Type B pancreatic cell (in vitro differentiated cells): ENCODE data around the gene OSBPL1A. TPM values are rescaled to one million over a fixed set of nuclear protein-coding genes. Genes with fewer than 3 reads are reported as not detected.

Experiments used
- DNase-seq: peaks from one replicate; pipeline ENCODE4 v3.0.0; 2021; ENCODE audit warnings: mixed read lengths; ENCODE audit not compliant: unreplicated experiment; ENCODE audit errors: extremely low spot score
- H3K27ac Mint-ChIP-seq: 2 replicates; pipeline ENCODE4 v1.8.0; 2021; ENCODE audit warnings: mild to moderate bottlenecking, mixed read lengths
- H3K27me3 Mint-ChIP-seq: 2 replicates; pipeline ENCODE4 v1.8.0; 2021; ENCODE audit warnings: mixed read lengths
- H3K36me3 Mint-ChIP-seq: 2 replicates; pipeline ENCODE4 v1.8.0; 2021; ENCODE audit warnings: mixed read lengths
- H3K4me1 Mint-ChIP-seq: one replicate; pipeline ENCODE4 v1.8.0; 2021; ENCODE audit warnings: mixed read lengths; ENCODE audit not compliant: unreplicated experiment
- H3K4me3 Mint-ChIP-seq: 2 replicates; pipeline ENCODE4 v1.8.0; 2021; ENCODE audit warnings: mild to moderate bottlenecking, mixed read lengths
- H3K9me3 Mint-ChIP-seq: 2 replicates; pipeline ENCODE4 v1.8.0; 2021; ENCODE audit warnings: mixed read lengths
- long read RNA-seq: library from polyadenylated mRNA; unstranded; transcript quantifications from one replicate; pipeline ENCODE4 v2.0.0, GENCODE V29; 2020
- total RNA-seq: library from RNA; stranded (reverse); gene quantifications from 2 replicates; pipeline ENCODE4 v1.2.1, GENCODE V29; 2021; ENCODE audit warnings: low replicate concordance
- TF ChIP-seq, protein P1 (sequence below): fragments of 200-600 bp; sonication (generic); conservative IDR thresholded peaks from 2 replicates; pipeline ENCODE4 v1.5.0; 2021; ENCODE audit warnings: antibody characterized with exemption, mild to moderate bottlenecking

The OSBPL1A gene
- total RNA-seq = 29.3 and 42.7 TPM in 2 replicates
- long read RNA-seq, full-length matches to known transcripts = 4 of 51 reads
- long read RNA-seq, partial matches to known transcripts = 30 of 51 reads
- long read RNA-seq, other reads (novel, unspliced or antisense) = 17 of 51 reads

DNA sequence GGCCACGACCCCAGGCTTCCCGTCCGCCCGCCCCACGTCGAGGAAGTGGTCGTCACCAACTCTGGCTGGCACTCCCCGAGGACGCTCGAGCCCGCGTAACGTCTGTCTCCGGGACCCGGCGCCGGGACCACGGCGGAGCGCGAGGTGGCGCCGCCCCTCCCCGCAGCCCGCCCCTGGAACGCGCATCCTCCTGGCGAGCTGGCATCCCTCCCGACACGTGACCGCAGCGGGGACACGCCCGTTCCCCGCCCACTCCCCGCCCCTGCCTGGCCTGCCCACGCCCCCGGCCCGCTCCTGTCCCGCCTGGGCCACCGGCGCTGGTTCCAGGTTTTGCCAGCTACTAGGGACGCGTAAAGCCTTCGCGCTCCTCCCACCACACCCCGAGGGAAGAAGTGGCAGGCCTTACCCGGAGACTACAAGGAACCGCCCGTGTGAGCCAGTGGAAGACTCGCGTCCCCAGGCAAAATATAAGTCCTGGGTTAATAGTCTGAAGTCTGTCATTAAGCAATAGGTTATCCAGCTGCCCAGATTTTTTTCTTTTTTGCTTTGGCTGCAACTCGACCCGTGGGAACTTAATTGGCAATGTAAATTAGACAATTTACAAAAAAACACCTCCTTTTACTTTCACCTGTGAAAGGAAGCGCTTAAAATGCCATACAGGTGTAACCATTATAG lies at the start of gene OSBPL1A:
TSS of gene OSBPL1A (minus strand) at position 131 of the 675 bp plus-strand sequence. CDS start 20,291 bp downstream, outside the sequence.
- Mint-ChIP-seq H3K36me3 (no peaks in the 10 kb centered on the region), H3K27me3 (peaks cover 2% of the 10 kb centered on the region), H3K9me3 (no peaks in the 10 kb centered on the region), H3K4me1 (peaks cover 31% of the 10 kb centered on the region), H3K27ac (peak within 1 kb of the TSS; percentile 89), H3K4me3 (peak within 1 kb of the TSS; percentile 98)
- TF ChIP-seq, protein P1, sequence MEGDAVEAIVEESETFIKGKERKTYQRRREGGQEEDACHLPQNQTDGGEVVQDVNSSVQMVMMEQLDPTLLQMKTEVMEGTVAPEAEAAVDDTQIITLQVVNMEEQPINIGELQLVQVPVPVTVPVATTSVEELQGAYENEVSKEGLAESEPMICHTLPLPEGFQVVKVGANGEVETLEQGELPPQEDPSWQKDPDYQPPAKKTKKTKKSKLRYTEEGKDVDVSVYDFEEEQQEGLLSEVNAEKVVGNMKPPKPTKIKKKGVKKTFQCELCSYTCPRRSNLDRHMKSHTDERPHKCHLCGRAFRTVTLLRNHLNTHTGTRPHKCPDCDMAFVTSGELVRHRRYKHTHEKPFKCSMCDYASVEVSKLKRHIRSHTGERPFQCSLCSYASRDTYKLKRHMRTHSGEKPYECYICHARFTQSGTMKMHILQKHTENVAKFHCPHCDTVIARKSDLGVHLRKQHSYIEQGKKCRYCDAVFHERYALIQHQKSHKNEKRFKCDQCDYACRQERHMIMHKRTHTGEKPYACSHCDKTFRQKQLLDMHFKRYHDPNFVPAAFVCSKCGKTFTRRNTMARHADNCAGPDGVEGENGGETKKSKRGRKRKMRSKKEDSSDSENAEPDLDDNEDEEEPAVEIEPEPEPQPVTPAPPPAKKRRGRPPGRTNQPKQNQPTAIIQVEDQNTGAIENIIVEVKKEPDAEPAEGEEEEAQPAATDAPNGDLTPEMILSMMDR = peak; percentile 22
- DNase-seq = peak; percentile 91

- Mint-ChIP-seq H3K4me3 (no peak overlapping the region), H3K9me3 (no peaks in the 10 kb centered on the region), H3K36me3 (peaks cover 24% of the 10 kb centered on the region), H3K27ac (no peak overlapping the region), H3K4me1 (no peaks in the 10 kb centered on the region), H3K27me3 (no peaks in the 10 kb centered on the region)
- DNase-seq = no peak
- TF ChIP-seq, protein P1 = peak; percentile 23
These were observed 49.4 kb upstream of the OSBPL1A start for GRCh38 chr18:24446953-24447538.

DNA sequence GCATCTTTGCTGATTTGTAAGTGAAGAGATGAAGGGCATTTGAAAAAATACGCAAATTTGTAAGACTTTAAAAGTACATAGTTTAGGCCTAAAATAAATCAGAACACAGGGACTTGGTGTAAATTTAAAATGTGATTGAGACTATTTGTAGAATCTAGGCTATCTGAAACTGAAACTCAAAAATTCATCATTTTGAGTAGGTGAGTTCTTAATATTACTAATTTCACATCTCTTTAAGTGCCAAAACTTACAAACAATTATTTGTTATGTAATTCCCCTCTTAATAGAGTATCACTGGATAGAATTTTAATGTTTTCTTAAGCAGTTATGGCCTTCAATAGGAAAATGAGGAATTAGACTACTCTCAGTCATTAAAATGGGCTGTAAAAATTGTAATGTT lies 48.8 kb upstream of the OSBPL1A start:
- no peak for DNase-seq
- Mint-ChIP-seq H3K4me3 (no peak overlapping the region), H3K27me3 (no peaks in the 10 kb centered on the region), H3K4me1 (no peaks in the 10 kb centered on the region), H3K9me3 (no peaks in the 10 kb centered on the region), H3K36me3 (peaks cover 29% of the 10 kb centered on the region), H3K27ac (no peak overlapping the region)
- TF ChIP-seq, protein P1 = no peak

GRCh38 chr18:24443870-24444269 lies 46.2 kb upstream of the OSBPL1A start:
- TF ChIP-seq, protein P1 = no peak
- H3K4me1 Mint-ChIP-seq = no peaks in the 10 kb centered on the region
- H3K9me3 Mint-ChIP-seq = no peaks in the 10 kb centered on the region
- no peaks in the 10 kb centered on the region for H3K27me3 Mint-ChIP-seq
- no peak overlapping the region for H3K4me3 Mint-ChIP-seq
- H3K36me3 Mint-ChIP-seq = peaks cover 31% of the 10 kb centered on the region
- DNase-seq = no peak
- no peak overlapping the region for H3K27ac Mint-ChIP-seq

DNA sequence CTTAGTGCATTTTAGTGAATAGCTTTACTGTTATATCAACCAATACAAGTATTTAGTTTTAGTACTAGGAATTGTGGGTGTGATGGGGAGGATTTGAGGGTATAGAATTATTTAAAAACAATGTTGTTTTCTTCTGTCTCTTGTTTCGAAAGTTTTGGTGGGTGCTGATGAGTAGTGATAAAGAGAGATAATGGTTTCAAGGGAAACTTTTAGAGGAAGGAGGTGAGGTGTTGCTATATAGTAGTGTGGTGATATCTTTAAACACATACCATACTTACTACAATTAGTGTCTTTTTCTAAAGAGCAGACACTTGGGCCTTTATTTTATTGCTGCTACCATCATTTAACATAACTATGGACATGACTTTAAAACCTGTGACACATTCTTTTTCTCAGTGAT lies 39.3 kb upstream of the OSBPL1A start:
- Mint-ChIP-seq H3K4me1 (no peaks in the 10 kb centered on the region), H3K4me3 (no peak overlapping the region), H3K27ac (no peak overlapping the region), H3K27me3 (no peaks in the 10 kb centered on the region), H3K9me3 (no peaks in the 10 kb centered on the region), H3K36me3 (peaks cover 48% of the 10 kb centered on the region)
- DNase-seq = no peak
- TF ChIP-seq, protein P1 = no peak
